IMR-90 (cell line): Measurements from ENCODE around the gene MAEA. TPM values are rescaled to one million over a fixed set of nuclear protein-coding genes. Genes with fewer than 3 reads are reported as not detected.

ENCODE experiments used
- ATAC-seq: fragments of 200-7000 bp; cut with Tn5 transposase; 2 replicates; pipeline ENCODE4 v1.9.1; 2020; ENCODE audit warnings: low read depth, mild to moderate bottlenecking, moderate library complexity
- BruUV-seq: library from RNA; stranded (reverse); fragments of 400-500 nt; replicated peaks from 2 replicates; lab custom pipeline; 2021; lab: Mats Ljungman, UMichigan
- CTCF ChIA-PET: fragments of 300-600 bp; formaldehyde crosslinking; extraction: SDS; loops from one replicate; lab custom pipeline; 2021; ENCODE audit warnings: antibody characterized with exemption; lab: Yijun Ruan, JAX
- POLR2A ChIA-PET: fragments of 300-600 bp; sonication (Branson Sonifier 250); formaldehyde crosslinking; loops from one replicate; lab custom pipeline; 2022; ENCODE audit warnings: antibody characterized with exemption; ENCODE audit not compliant: unreplicated experiment; lab: Charles Lee
- DNase-seq: peaks from one replicate; pipeline ENCODE4 v3.0.0; 2013
- H2AFZ ChIP-seq: replicated peaks from 2 replicates; pipeline ENCODE3; 2013; ENCODE audit warnings: low read length, mild to moderate bottlenecking; ENCODE audit not compliant: poor library complexity
- H2AK5ac ChIP-seq: 2 replicates; pipeline ENCODE4 v1.6.1; 2013; ENCODE audit warnings: low read depth, low read length, inconsistent platforms
- H2AK9ac ChIP-seq: replicated peaks from 2 replicates; pipeline ENCODE3; 2013; ENCODE audit warnings: mild to moderate bottlenecking, low read depth, low read length, moderate library complexity; ENCODE audit not compliant: poor library complexity
- H2BK120ac ChIP-seq: 2 replicates; pipeline ENCODE4 v1.6.1; 2013; ENCODE audit warnings: low read depth, low read length, inconsistent platforms
- H2BK15ac ChIP-seq: 3 replicates; pipeline ENCODE4 v1.6.1; 2013; ENCODE audit warnings: low read depth, low read length, inconsistent platforms
- H2BK20ac ChIP-seq: 2 replicates; pipeline ENCODE4 v1.6.1; 2013; ENCODE audit warnings: low read depth, mild to moderate bottlenecking, inconsistent platforms, low read length, moderate library complexity
- H2BK5ac ChIP-seq: 2 replicates; pipeline ENCODE4 v1.6.1; 2013; ENCODE audit warnings: mild to moderate bottlenecking, low read depth, low read length, inconsistent platforms; ENCODE audit not compliant: poor library complexity, severe bottlenecking
- H3K14ac ChIP-seq: replicated peaks from 2 replicates; pipeline ENCODE4 v1.6.1; 2013; ENCODE audit warnings: low read depth, low read length, inconsistent platforms
- H3K18ac ChIP-seq: 2 replicates; pipeline ENCODE4 v1.6.1; 2013; ENCODE audit warnings: low read depth, low read length, control low read depth
- H3K23ac ChIP-seq: 2 replicates; pipeline ENCODE4 v1.6.1; 2013; ENCODE audit warnings: low read depth, low read length, inconsistent platforms
- H3K27ac ChIP-seq: 2 replicates; pipeline ENCODE4 v1.5.1; 2013; ENCODE audit warnings: mild to moderate bottlenecking, control low read depth, low read length; ENCODE audit not compliant: insufficient read depth
- H3K27me3 ChIP-seq: 2 replicates; pipeline ENCODE4 v1.6.1; 2013; ENCODE audit warnings: low read length; ENCODE audit not compliant: control insufficient read depth, insufficient read depth
- H3K36me3 ChIP-seq: 2 replicates; pipeline ENCODE4 v1.6.1; 2013; ENCODE audit warnings: low read length, mixed read lengths; ENCODE audit not compliant: control insufficient read depth, insufficient read depth
- H3K4ac ChIP-seq: 2 replicates; pipeline ENCODE4 v1.6.1; 2013; ENCODE audit warnings: low read depth, low read length, inconsistent platforms
- H3K4me1 ChIP-seq: 2 replicates; pipeline ENCODE4 v1.6.1; 2013; ENCODE audit warnings: low read length, mixed read lengths; ENCODE audit not compliant: control insufficient read depth, insufficient read depth
- H3K4me2 ChIP-seq: 2 replicates; pipeline ENCODE4 v1.6.1; 2013; ENCODE audit warnings: low read depth, mild to moderate bottlenecking, control low read depth, low read length, moderate library complexity
- H3K4me3 ChIP-seq: 2 replicates; pipeline ENCODE4 v1.5.1; 2013; ENCODE audit warnings: low read depth, mild to moderate bottlenecking, control low read depth, low read length, moderate library complexity; ENCODE audit not compliant: insufficient read depth
- H3K56ac ChIP-seq: 2 replicates; pipeline ENCODE4 v1.6.1; 2013; ENCODE audit warnings: low read length, inconsistent platforms; ENCODE audit not compliant: insufficient read depth; ENCODE audit errors: extremely low read depth
- H3K79me1 ChIP-seq, 2 experiments: 2 replicates each; pipeline ENCODE4 v1.6.1; 2013; ENCODE audit warnings: low read length in 2 of 2, inconsistent platforms in 1 of 2, low read depth in 1 of 2
- H3K9ac ChIP-seq: 2 replicates; pipeline ENCODE4 v1.6.1; 2013; ENCODE audit warnings: low read depth, low read length, control low read depth
- H3K9me1 ChIP-seq: 2 replicates; pipeline ENCODE4 v1.6.1; 2013; ENCODE audit warnings: low read length, inconsistent platforms; ENCODE audit not compliant: insufficient read depth
- H3K9me3 ChIP-seq: 2 replicates; pipeline ENCODE4 v1.6.1; 2013; ENCODE audit warnings: low read length; ENCODE audit not compliant: control insufficient read depth, insufficient read depth
- H4K20me1 ChIP-seq: 2 replicates; pipeline ENCODE4 v1.6.1; 2013; ENCODE audit warnings: low read length, inconsistent platforms; ENCODE audit not compliant: insufficient read depth
- H4K5ac ChIP-seq: 2 replicates; pipeline ENCODE4 v1.6.1; 2013; ENCODE audit warnings: mild to moderate bottlenecking, low read depth, low read length, control low read depth
- H4K8ac ChIP-seq, 2 experiments: 2 replicates each; pipeline ENCODE4 v1.6.1; 2013; ENCODE audit warnings: low read depth in 2 of 2, low read length in 2 of 2, control low read depth in 1 of 2, inconsistent platforms in 1 of 2
- H4K91ac ChIP-seq: 2 replicates; pipeline ENCODE4 v1.6.1; 2013; ENCODE audit warnings: low read depth, low read length, inconsistent platforms; ENCODE audit not compliant: insufficient read depth
- BHLHE40 ChIP-seq: fragments of 150-350 bp; IDR thresholded peaks from 2 replicates; pipeline ENCODE4 v1.6.1; 2016; ENCODE audit warnings: mild to moderate bottlenecking, low read depth, low read length
- CEBPB ChIP-seq: IDR thresholded peaks from 2 replicates; pipeline ENCODE4 v1.6.1; 2012; ENCODE audit warnings: low read depth, low read length, improper control_type of control experiment
- CHD1 ChIP-seq: IDR thresholded peaks from 2 replicates; pipeline ENCODE4 v1.6.1; 2012; ENCODE audit warnings: low read depth, low read length, improper control_type of control experiment
- FOS ChIP-seq: fragments of 150-350 bp; IDR thresholded peaks from 2 replicates; pipeline ENCODE4 v1.6.1; 2016; ENCODE audit warnings: low read depth, low read length
- MAFK ChIP-seq: IDR thresholded peaks from 2 replicates; pipeline ENCODE4 v1.6.1; 2012; ENCODE audit warnings: low read depth, low read length, improper control_type of control experiment
- MAZ ChIP-seq: IDR thresholded peaks from 2 replicates; pipeline ENCODE4 v1.6.1; 2012; ENCODE audit warnings: low read depth, mild to moderate bottlenecking, low read length, improper control_type of control experiment, moderate library complexity, borderline replicate concordance
- MXI1 ChIP-seq: IDR thresholded peaks from 2 replicates; pipeline ENCODE4 v1.6.1; 2012; ENCODE audit warnings: low read depth, mild to moderate bottlenecking, low read length, moderate library complexity, borderline replicate concordance
- POLR2A ChIP-seq: IDR thresholded peaks from 2 replicates; pipeline ENCODE4 v1.6.1; 2012; ENCODE audit warnings: mild to moderate bottlenecking, low read depth, low read length
- RAD21 ChIP-seq: IDR thresholded peaks from 2 replicates; pipeline ENCODE4 v1.6.1; 2012; ENCODE audit warnings: low read length, improper control_type of control experiment
- RCOR1 ChIP-seq: IDR thresholded peaks from 2 replicates; pipeline ENCODE4 v1.6.1; 2012; ENCODE audit warnings: mild to moderate bottlenecking, low read length, improper control_type of control experiment; ENCODE audit not compliant: insufficient replicate concordance
- RFX5 ChIP-seq: IDR thresholded peaks from 2 replicates; pipeline ENCODE4 v1.8.0; 2012; ENCODE audit warnings: low read depth, mild to moderate bottlenecking, low read length, moderate library complexity
- SMC3 ChIP-seq: fragments of 150-350 bp; IDR thresholded peaks from 2 replicates; pipeline ENCODE4 v1.6.1; 2016; ENCODE audit warnings: low read depth, mild to moderate bottlenecking, antibody characterized with exemption, low read length, moderate library complexity
- WGBS, 2 experiments: methylation state at CpG; one replicate each; pipeline versions ENCODE4 v1.1.5 to v1.1.7; 2013; ENCODE audit warnings: missing lambda C conversion rate in 2 of 2; ENCODE audit not compliant: insufficient read length in 1 of 2; ENCODE audit errors: extremely low coverage in 2 of 2; 5-methylcytosine and 5-hydroxymethylcytosine counted together
- dilution Hi-C: fragments of 300-500 bp; cut with HindIII; formaldehyde crosslinking; loops from one replicate; pipeline ENCODE4 v1.14.3; 2018; ENCODE audit warnings: low sequenced_read_pairs; ENCODE audit not compliant: unreplicated experiment
- in situ Hi-C: fragments of 300-500 bp; cut with MboI; formaldehyde crosslinking; loops from 3 replicates; pipeline ENCODE4 v1.14.3; 2019; ENCODE audit warnings: low sequenced_read_pairs, inconsistent platforms, mixed read lengths
- intact Hi-C: fragments of 100-400 bp; cut with micrococcal nuclease; formaldehyde crosslinking; loops from 2 replicates; pipeline ENCODE4 v1.10.0; 2022
- polyA plus RNA-seq, 3 experiments: library from polyadenylated mRNA; depleted of rRNA; stranded (reverse); fragments of >200 nt; gene quantifications; 2 replicates each; pipeline ENCODE4 v1.2.3, GENCODE V29; 2012; ENCODE audit warnings: low replicate concordance in 1 of 3
- total RNA-seq: library from RNA; depleted of rRNA; stranded (reverse); fragments of >200 nt; gene quantifications from 2 replicates; pipeline ENCODE4 v1.2.3, GENCODE V29; 2012
- TF ChIP-seq, protein P1 (sequence below): fragments of 150-350 bp; IDR thresholded peaks from 2 replicates; pipeline ENCODE4 v1.6.1; 2016; ENCODE audit warnings: low read depth, mild to moderate bottlenecking, low read length, moderate library complexity, borderline replicate concordance
- TF ChIP-seq, protein P2 (sequence below): fragments of 150-350 bp; IDR thresholded peaks from 2 replicates; pipeline ENCODE4 v1.6.1; 2017; ENCODE audit warnings: mild to moderate bottlenecking, antibody characterized with exemption, low read length, low read depth
- TF ChIP-seq, protein P3 (sequence below): conservative IDR thresholded peaks from 2 replicates; pipeline ENCODE4 v1.5.1; 2012; ENCODE audit warnings: mild to moderate bottlenecking, low read depth, low read length, improper control_type of control experiment

Gene MAEA
- total and polyA plus RNA-seq, 2 of the 4 experiments (the other 2 are of a cell fraction), result 61.5 to 108 TPM

DNA sequence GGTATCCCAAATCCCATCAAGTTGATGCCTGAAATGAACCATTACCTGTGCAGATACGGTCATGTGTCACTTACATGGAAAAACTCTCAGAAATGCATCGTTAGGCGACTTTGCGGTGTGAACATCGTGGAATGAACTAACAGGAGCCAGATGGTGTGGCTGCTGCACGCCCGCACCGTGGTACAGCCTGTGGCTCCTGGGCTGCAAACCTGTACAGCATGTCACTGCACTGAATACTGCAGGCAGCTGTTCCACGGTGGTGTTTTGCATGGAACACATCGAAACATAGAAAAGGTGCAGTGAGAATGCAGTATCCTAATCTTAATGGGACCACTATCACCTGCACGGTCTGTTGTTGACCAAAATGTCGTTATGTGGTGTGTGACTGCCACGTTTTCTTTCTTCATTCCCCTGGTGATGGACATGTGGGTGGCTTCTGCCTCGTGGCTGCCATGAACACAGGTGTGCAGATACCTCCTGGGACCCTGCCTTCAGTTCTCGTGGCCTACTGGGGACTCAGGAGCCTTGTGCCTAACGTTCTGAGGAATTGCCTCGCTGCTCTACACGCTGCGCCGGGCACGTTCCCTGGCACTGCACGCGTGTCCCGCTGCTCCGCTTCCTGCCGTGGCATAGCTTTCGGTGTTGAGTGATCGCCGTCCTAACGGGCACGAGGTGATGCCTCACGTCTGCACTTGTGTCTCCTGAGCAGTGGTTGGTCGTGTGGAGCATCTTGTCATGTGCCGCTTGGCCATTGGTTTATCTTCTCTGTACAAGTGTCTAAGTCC, 18.5 kb downstream of the MAEA start:
- H2BK15ac ChIP-seq, result no peak overlapping the region
- peak overlapping the region; percentile 38 for H2AK9ac ChIP-seq
- no peak for ATAC-seq
- H2BK120ac ChIP-seq, result no peak overlapping the region
- intact Hi-C loops, result loop anchor here (2.0 kb wide), 1 partner anchor 39 kb away; the partner anchor contains the start of gene UVSSA
- no peak overlapping the region for H4K91ac ChIP-seq
- no peak overlapping the region for H2AFZ ChIP-seq
- H3K23ac ChIP-seq, result no peak overlapping the region
- no peak overlapping the region for H3K18ac ChIP-seq
- H3K9me1 ChIP-seq, result peaks cover 23% of the 10 kb centered on the region
- no peak overlapping the region for H3K27ac ChIP-seq
- no peak overlapping the region for H3K14ac ChIP-seq
- peaks cover 17% of the 10 kb centered on the region for H3K36me3 ChIP-seq
- no peak overlapping the region for H2BK5ac ChIP-seq
- ChIA-PET POLR2A (no interaction called here), CTCF (no interaction called here)
- peak overlapping the region; percentile 86; the same call in 1 of the 2 replicates for H2AK5ac ChIP-seq
- dilution Hi-C loops, result no loop called here
- peaks cover 59% of the 10 kb centered on the region for H4K20me1 ChIP-seq
- H3K56ac ChIP-seq, result no peak overlapping the region
- H4K8ac ChIP-seq, result no peak overlapping the region; a peak in 1 of 4 replicates
- H3K9ac ChIP-seq, result no peak overlapping the region
- no peak overlapping the region for H4K5ac ChIP-seq
- H3K4me2 ChIP-seq, result no peak overlapping the region
- BruUV-seq, result no TSS peak
- no peaks in the 10 kb centered on the region for H3K27me3 ChIP-seq
- no peak for DNase-seq
- peaks cover 18 to 85% of the 10 kb centered on the region in 2 experiments for H3K79me1 ChIP-seq
- peak overlapping the region; percentile 9; the same call in 1 of the 2 replicates for H3K4ac ChIP-seq
- in situ Hi-C loops, result no loop called here
- peaks cover 14% of the 10 kb centered on the region for H3K4me1 ChIP-seq
- 95% methylated on average over 28 of the region's 34 CpGs; no CpG with 5 or more reads in 1 of the 2 experiments for WGBS, 2 experiments
- no peak overlapping the region for H3K4me3 ChIP-seq
- no peaks in the 10 kb centered on the region for H3K9me3 ChIP-seq
- no peak overlapping the region for H2BK20ac ChIP-seq
- TF ChIP-seq RAD21 (no peak), MAFK (no peak), RCOR1 (no peak), FOS (no peak), MXI1 (no peak), RFX5 (no peak), MAZ (no peak), SMC3 (no peak), BHLHE40 (no peak), POLR2A (no peak), CEBPB (no peak), CHD1 (no peak)
- TF ChIP-seq, protein P1, sequence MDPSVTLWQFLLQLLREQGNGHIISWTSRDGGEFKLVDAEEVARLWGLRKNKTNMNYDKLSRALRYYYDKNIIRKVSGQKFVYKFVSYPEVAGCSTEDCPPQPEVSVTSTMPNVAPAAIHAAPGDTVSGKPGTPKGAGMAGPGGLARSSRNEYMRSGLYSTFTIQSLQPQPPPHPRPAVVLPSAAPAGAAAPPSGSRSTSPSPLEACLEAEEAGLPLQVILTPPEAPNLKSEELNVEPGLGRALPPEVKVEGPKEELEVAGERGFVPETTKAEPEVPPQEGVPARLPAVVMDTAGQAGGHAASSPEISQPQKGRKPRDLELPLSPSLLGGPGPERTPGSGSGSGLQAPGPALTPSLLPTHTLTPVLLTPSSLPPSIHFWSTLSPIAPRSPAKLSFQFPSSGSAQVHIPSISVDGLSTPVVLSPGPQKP, result no peak
- TF ChIP-seq, protein P2, sequence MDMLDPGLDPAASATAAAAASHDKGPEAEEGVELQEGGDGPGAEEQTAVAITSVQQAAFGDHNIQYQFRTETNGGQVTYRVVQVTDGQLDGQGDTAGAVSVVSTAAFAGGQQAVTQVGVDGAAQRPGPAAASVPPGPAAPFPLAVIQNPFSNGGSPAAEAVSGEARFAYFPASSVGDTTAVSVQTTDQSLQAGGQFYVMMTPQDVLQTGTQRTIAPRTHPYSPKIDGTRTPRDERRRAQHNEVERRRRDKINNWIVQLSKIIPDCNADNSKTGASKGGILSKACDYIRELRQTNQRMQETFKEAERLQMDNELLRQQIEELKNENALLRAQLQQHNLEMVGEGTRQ, result no peak
- TF ChIP-seq, protein P3, sequence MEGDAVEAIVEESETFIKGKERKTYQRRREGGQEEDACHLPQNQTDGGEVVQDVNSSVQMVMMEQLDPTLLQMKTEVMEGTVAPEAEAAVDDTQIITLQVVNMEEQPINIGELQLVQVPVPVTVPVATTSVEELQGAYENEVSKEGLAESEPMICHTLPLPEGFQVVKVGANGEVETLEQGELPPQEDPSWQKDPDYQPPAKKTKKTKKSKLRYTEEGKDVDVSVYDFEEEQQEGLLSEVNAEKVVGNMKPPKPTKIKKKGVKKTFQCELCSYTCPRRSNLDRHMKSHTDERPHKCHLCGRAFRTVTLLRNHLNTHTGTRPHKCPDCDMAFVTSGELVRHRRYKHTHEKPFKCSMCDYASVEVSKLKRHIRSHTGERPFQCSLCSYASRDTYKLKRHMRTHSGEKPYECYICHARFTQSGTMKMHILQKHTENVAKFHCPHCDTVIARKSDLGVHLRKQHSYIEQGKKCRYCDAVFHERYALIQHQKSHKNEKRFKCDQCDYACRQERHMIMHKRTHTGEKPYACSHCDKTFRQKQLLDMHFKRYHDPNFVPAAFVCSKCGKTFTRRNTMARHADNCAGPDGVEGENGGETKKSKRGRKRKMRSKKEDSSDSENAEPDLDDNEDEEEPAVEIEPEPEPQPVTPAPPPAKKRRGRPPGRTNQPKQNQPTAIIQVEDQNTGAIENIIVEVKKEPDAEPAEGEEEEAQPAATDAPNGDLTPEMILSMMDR, result no peak
